ENCODE data around the gene NBPF14.
"Not testable (repeated sequence)": the region's sequence is repeated elsewhere in the genome, so short reads cannot be mapped to it uniquely, and the experiment has no call there.

DNA sequence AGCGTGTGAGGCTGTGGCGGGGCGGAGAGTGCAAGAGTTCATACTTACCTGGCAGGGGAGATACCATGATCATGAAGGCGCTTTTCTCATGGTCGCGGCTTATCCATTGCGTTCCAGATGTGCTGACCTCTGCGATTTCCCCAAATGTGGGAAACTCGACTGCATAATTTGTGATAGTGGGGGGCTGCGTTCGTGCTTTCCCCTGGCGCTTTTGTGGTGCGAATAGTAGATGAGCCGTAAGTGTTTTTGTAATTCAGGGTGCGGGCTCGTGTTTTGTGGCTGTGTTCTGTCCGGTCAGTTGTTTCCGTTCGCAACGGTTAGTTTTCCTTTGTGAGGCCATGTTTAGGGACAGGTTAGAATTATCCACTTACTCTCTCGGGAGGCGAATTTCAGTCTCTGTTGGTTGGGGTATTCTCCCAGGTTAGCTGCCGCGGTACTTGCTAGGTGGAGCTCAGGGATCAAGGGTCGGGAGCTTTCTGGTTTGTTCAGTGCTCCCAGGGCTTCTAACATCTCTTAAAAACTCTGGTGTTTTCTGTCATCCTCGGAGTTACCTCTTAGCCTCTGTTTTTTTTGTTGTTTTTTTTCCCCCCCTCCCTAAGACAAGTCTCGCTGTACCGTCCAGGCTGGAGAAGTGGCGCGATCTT, 73.1 kb downstream of the NBPF14 start:
- TF ChIP-seq, protein P1, sequence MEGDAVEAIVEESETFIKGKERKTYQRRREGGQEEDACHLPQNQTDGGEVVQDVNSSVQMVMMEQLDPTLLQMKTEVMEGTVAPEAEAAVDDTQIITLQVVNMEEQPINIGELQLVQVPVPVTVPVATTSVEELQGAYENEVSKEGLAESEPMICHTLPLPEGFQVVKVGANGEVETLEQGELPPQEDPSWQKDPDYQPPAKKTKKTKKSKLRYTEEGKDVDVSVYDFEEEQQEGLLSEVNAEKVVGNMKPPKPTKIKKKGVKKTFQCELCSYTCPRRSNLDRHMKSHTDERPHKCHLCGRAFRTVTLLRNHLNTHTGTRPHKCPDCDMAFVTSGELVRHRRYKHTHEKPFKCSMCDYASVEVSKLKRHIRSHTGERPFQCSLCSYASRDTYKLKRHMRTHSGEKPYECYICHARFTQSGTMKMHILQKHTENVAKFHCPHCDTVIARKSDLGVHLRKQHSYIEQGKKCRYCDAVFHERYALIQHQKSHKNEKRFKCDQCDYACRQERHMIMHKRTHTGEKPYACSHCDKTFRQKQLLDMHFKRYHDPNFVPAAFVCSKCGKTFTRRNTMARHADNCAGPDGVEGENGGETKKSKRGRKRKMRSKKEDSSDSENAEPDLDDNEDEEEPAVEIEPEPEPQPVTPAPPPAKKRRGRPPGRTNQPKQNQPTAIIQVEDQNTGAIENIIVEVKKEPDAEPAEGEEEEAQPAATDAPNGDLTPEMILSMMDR (IDR thresholded peaks at IDR 0.05), result not testable (repeated sequence)
- TF ChIP-seq POLR2A (IDR thresholded peaks at IDR 0.05), result peak; percentile 61 to 91

All from thyroid gland (tissue), 4 donors.